Caco-2 (cell line): ENCODE measurements around the gene TRAK1. TPM values are rescaled to one million over a fixed set of nuclear protein-coding genes. Genes with fewer than 3 reads are reported as not detected.
A peak's percentile ranks its signal among the peaks of the same experiment; 100 is the strongest.

Source experiments
- BruUV-seq: library from RNA; stranded (reverse); fragments of 400-500 nt; replicated peaks from 2 replicates; lab custom pipeline; 2021; lab: Mats Ljungman, UMichigan
- CTCF ChIA-PET: fragments of 300-600 bp; sonication (Branson Sonifier 250); formaldehyde crosslinking; loops from one replicate; lab custom pipeline; 2022; ENCODE audit warnings: antibody characterized with exemption; lab: Charles Lee
- POLR2A ChIA-PET: fragments of 300-600 bp; sonication (Branson Sonifier 250); formaldehyde crosslinking; loops from one replicate; lab custom pipeline; 2022; ENCODE audit warnings: antibody characterized with exemption; lab: Charles Lee
- DNase-seq, 2 experiments: peaks; one replicate each; pipeline versions ENCODE4 v3.0.0 to v3.0.0-alpha.2; 2020 to 2022
- H3K27me3 ChIP-seq: replicated peaks from 2 replicates; pipeline ENCODE4 v1.6.0; 2011; ENCODE audit warnings: low read length; ENCODE audit not compliant: control insufficient read depth, insufficient read depth
- H3K36me3 ChIP-seq: 2 replicates; pipeline ENCODE4 v1.5.1; 2011; ENCODE audit warnings: low read length; ENCODE audit not compliant: control insufficient read depth, insufficient read depth
- H3K4me1 ChIP-seq: fragments of 250-450 bp; sonication (Bioruptor Pico); 2 replicates; pipeline ENCODE4 v1.5.1; 2020; ENCODE audit warnings: mild to moderate bottlenecking
- H3K4me3 ChIP-seq: 2 replicates; pipeline ENCODE4 v1.5.1; 2011; ENCODE audit warnings: low read depth, mild to moderate bottlenecking, control low read depth, low read length
- H3K9me3 ChIP-seq: fragments of 250-450 bp; sonication (Bioruptor Pico); 2 replicates; pipeline ENCODE4 v1.5.1; 2020; ENCODE audit warnings: mild to moderate bottlenecking, moderate library complexity
- H3K27ac Mint-ChIP-seq: one replicate; pipeline ENCODE4 v1.8.0; 2022; ENCODE audit warnings: mixed read lengths; ENCODE audit not compliant: unreplicated experiment
- H3K27me3 Mint-ChIP-seq: one replicate; pipeline ENCODE4 v1.8.0; 2022; ENCODE audit warnings: mixed read lengths; ENCODE audit not compliant: insufficient read depth, unreplicated experiment
- H3K36me3 Mint-ChIP-seq: one replicate; pipeline ENCODE4 v1.8.0; 2022; ENCODE audit warnings: mild to moderate bottlenecking, mixed read lengths; ENCODE audit not compliant: insufficient read depth, unreplicated experiment
- H3K4me1 Mint-ChIP-seq: one replicate; pipeline ENCODE4 v1.8.0; 2022; ENCODE audit warnings: low read depth, mixed read lengths; ENCODE audit not compliant: unreplicated experiment
- H3K4me3 Mint-ChIP-seq: one replicate; pipeline ENCODE4 v1.8.0; 2022; ENCODE audit warnings: mild to moderate bottlenecking, moderate library complexity, mixed read lengths; ENCODE audit not compliant: unreplicated experiment
- H3K9me3 Mint-ChIP-seq: one replicate; pipeline ENCODE4 v1.8.0; 2022; ENCODE audit warnings: mixed read lengths; ENCODE audit not compliant: unreplicated experiment
- intact Hi-C: fragments of 100-400 bp; cut with micrococcal nuclease; formaldehyde crosslinking; loops from one replicate; pipeline ENCODE4 v1.10.0; 2022; ENCODE audit not compliant: unreplicated experiment
- total RNA-seq: library from RNA; stranded (reverse); gene quantifications from 2 replicates; pipeline ENCODE4 v1.2.3, GENCODE V29; 2022
- TF ChIP-seq, protein P1 (sequence below), 2 experiments: fragments of 200-600 bp in 1 of 2; IDR thresholded peaks; 1 replicate in 1 of 2; 2 replicates in 1 of 2; pipeline versions ENCODE4 v1.5.1 to v1.8.0; 2011 to 2022; ENCODE audit warnings: antibody characterized with exemption in 1 of 2, control low read depth in 1 of 2, inconsistent platforms in 1 of 2, low read depth in 1 of 2, low read length in 1 of 2, mild to moderate bottlenecking in 1 of 2, moderate library complexity in 1 of 2; ENCODE audit not compliant: insufficient read depth in 1 of 2, severe bottlenecking in 1 of 2, unreplicated experiment in 1 of 2

The TRAK1 gene
- total RNA-seq, 1 experiment from 2014 or later = 33.3 TPM

DNA sequence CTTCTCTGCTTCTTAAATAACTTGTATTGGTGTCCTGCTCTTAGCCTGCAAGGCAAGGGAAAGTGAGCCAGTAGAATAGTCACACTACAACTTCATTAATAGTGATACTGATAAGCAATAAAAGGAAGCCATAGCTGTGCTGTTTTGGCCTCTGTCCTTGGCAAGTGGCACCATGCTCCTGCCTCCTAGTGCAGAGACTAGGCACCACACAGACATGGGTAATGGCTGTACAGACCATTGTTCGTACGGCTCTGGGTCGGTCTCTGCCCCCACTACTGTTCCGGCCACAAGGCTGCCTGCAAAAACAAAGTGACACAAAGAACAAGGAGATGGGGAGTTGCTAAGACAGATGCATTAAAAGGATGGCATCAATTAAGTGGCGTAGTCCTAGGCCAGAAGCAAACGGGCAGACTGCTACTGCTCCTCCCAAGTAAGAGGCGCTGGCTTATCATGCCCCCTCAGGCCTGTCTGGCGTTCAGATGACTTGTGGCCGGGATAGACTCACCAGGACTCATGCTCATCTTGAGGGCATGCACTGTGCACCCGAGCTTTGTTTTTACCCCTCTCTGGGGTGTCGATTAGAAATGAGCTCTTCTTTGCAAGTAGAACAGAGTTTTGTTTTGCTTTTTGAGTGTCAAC, 75.6 kb downstream of the TRAK1 start:
- intact Hi-C loops = no loop called here
- no peak overlapping the region for H3K27ac Mint-ChIP-seq
- no peaks in the 10 kb centered on the region for H3K27me3 Mint-ChIP-seq
- Histone ChIP-seq H3K36me3 (no peaks in the 10 kb centered on the region), H3K4me1 (peaks cover 20% of the 10 kb centered on the region), H3K9me3 (no peaks in the 10 kb centered on the region), H3K4me3 (no peak overlapping the region), H3K27me3 (no peaks in the 10 kb centered on the region)
- CTCF ChIA-PET = no interaction called here
- no peaks in the 10 kb centered on the region for H3K9me3 Mint-ChIP-seq
- no peak for DNase-seq
- POLR2A ChIA-PET = no interaction called here
- TF ChIP-seq, protein P1, sequence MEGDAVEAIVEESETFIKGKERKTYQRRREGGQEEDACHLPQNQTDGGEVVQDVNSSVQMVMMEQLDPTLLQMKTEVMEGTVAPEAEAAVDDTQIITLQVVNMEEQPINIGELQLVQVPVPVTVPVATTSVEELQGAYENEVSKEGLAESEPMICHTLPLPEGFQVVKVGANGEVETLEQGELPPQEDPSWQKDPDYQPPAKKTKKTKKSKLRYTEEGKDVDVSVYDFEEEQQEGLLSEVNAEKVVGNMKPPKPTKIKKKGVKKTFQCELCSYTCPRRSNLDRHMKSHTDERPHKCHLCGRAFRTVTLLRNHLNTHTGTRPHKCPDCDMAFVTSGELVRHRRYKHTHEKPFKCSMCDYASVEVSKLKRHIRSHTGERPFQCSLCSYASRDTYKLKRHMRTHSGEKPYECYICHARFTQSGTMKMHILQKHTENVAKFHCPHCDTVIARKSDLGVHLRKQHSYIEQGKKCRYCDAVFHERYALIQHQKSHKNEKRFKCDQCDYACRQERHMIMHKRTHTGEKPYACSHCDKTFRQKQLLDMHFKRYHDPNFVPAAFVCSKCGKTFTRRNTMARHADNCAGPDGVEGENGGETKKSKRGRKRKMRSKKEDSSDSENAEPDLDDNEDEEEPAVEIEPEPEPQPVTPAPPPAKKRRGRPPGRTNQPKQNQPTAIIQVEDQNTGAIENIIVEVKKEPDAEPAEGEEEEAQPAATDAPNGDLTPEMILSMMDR (IDR thresholded peaks at IDR 0.05; ENCODE audit: insufficient read depth in 1 of 2, low read depth in 1 of 2, low read length in 1 of 2, severe bottlenecking in 1 of 2, unreplicated experiment in 1 of 2) = no peak
- BruUV-seq = no TSS peak
- no peak overlapping the region for H3K4me3 Mint-ChIP-seq
- peaks cover 6% of the 10 kb centered on the region for H3K36me3 Mint-ChIP-seq
- peaks cover 9% of the 10 kb centered on the region for H3K4me1 Mint-ChIP-seq

DNA sequence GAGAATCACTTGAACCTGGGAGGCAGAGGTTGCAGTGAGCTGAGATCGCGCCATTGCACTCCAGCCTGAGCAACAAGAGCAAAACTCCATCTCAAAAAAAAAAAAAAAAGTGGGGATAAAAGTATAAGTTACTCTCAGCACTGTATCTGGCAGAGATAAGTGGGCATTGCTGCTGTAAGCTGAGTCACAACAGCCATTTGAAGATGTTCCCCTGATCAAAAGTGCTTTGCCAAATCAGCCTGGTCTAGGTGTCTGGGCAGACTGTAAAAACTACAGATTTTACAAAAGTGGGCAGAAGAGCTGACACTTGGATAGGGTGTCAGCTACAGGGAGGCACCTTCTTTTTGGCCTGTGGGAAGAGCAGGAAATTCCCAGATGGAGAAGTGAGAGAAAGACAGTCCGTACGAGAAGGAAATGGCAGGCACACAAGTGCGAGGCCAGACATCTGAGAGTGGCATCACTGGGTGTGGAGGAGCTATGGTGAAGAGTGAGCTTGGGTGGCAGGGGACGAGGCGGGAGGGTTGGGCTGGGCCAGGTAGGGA, 78.5 kb downstream of the TRAK1 start:
- H3K36me3 Mint-ChIP-seq = peaks cover 6% of the 10 kb centered on the region
- no peak overlapping the region for H3K4me3 Mint-ChIP-seq
- TF ChIP-seq, protein P1 (IDR thresholded peaks at IDR 0.05; ENCODE audit: insufficient read depth in 1 of 2, low read depth in 1 of 2, low read length in 1 of 2, severe bottlenecking in 1 of 2, unreplicated experiment in 1 of 2) = no peak
- no TSS peak for BruUV-seq
- Histone ChIP-seq H3K4me3 (no peak overlapping the region), H3K4me1 (peaks cover 4% of the 10 kb centered on the region), H3K27me3 (no peaks in the 10 kb centered on the region), H3K9me3 (no peaks in the 10 kb centered on the region), H3K36me3 (no peaks in the 10 kb centered on the region)
- CTCF ChIA-PET = interaction anchor here (1.1 kb wide), 1 partner anchor 21 kb away, joined by 9 read pairs; no protein-coding TSS in a partner anchor
- no peak overlapping the region for H3K27ac Mint-ChIP-seq
- H3K4me1 Mint-ChIP-seq = peaks cover 8% of the 10 kb centered on the region
- H3K9me3 Mint-ChIP-seq = no peaks in the 10 kb centered on the region
- no peak for DNase-seq
- no peaks in the 10 kb centered on the region for H3K27me3 Mint-ChIP-seq
- intact Hi-C loops = no loop called here
- POLR2A ChIA-PET = interaction anchor here (0.5 to 0.6 kb wide), 2 partner anchors 8 to 1709 kb away, joined by 3 to 4 read pairs; no protein-coding TSS in a partner anchor

DNA sequence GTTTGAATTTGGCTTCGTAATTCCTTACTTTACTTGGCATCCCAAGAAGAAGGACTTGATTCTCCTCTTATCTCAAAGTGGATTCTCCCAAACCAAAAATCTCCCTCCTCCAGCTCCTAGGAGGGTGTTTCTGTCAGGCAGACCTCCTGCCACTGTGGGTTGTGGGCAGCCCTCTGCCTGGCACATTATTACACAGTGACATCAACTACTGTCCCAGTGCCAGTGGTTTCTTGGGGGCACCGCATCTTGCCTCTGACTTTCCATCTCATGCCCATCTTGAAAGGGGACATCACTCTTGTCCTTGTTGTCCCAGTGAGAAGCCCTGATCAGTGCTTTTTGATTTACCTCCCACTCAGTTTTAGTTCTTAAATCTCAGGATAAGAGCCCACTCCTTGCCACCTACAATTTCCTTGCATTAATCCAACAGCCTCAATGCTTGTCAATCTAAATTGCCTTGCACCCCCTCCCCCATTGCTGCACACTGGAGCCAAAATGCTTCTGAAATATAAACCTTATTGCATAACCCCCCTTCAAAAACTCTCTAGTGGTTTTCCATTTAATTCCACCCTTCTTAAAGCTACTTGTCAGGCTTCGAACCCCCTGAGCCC, 81.0 kb downstream of the TRAK1 start:
- H3K27me3 Mint-ChIP-seq = no peaks in the 10 kb centered on the region
- TF ChIP-seq, protein P1 (IDR thresholded peaks at IDR 0.05; ENCODE audit: insufficient read depth in 1 of 2, low read depth in 1 of 2, low read length in 1 of 2, severe bottlenecking in 1 of 2, unreplicated experiment in 1 of 2) = no peak
- Histone ChIP-seq H3K9me3 (no peaks in the 10 kb centered on the region), H3K36me3 (no peaks in the 10 kb centered on the region), H3K27me3 (no peaks in the 10 kb centered on the region), H3K4me1 (no peaks in the 10 kb centered on the region), H3K4me3 (no peak overlapping the region)
- CTCF ChIA-PET = no interaction called here
- no peaks in the 10 kb centered on the region for H3K9me3 Mint-ChIP-seq
- peaks cover 8% of the 10 kb centered on the region for H3K4me1 Mint-ChIP-seq
- H3K36me3 Mint-ChIP-seq = peaks cover 6% of the 10 kb centered on the region
- intact Hi-C loops = no loop called here
- BruUV-seq = no TSS peak
- H3K27ac Mint-ChIP-seq = peak overlapping the region; percentile 9
- H3K4me3 Mint-ChIP-seq = no peak overlapping the region
- POLR2A ChIA-PET = no interaction called here
- DNase-seq = no peak
